Keratinocyte (primary cell): ENCODE results near the gene COPS3. TPM values are rescaled to one million over a fixed set of nuclear protein-coding genes. Genes with fewer than 3 reads are reported as not detected.

Experiments
- DNase-seq: peaks from one replicate; pipeline ENCODE4 v3.0.0-alpha.2; 2011; ENCODE audit warnings: low read depth, missing footprints, low spot score
- FAIRE-seq: peaks from 2 replicates; lab custom pipeline; 2011; peaks lifted over from hg19 to GRCh38; lab: Jason Lieb, UNC
- H2AFZ ChIP-seq: 2 replicates; pipeline ENCODE4 v1.6.0; 2012; ENCODE audit warnings: low read length, control low read depth, inconsistent platforms; ENCODE audit not compliant: control insufficient read depth
- H3K27ac ChIP-seq: 2 replicates; pipeline ENCODE4 v1.5.1; 2011; ENCODE audit warnings: low read length; ENCODE audit not compliant: control insufficient read depth, insufficient read depth
- H3K27me3 ChIP-seq: 3 replicates; pipeline ENCODE4 v1.6.0; 2011; ENCODE audit warnings: low read length; ENCODE audit not compliant: control insufficient read depth, insufficient read depth; ENCODE audit errors: extremely low read depth
- H3K36me3 ChIP-seq, 2 experiments: 2 replicates in 1 of 2; 3 replicates in 1 of 2; pipeline ENCODE4 v1.5.1; 2011; ENCODE audit warnings: low read length in 2 of 2, mild to moderate bottlenecking in 1 of 2; ENCODE audit not compliant: control insufficient read depth in 2 of 2, insufficient read depth in 2 of 2; ENCODE audit errors: extremely low read depth in 1 of 2
- H3K4me1 ChIP-seq: 3 replicates; pipeline ENCODE4 v1.5.1; 2011; ENCODE audit warnings: low read length; ENCODE audit not compliant: control insufficient read depth, insufficient read depth; ENCODE audit errors: extremely low read depth
- H3K4me2 ChIP-seq: 3 replicates; pipeline ENCODE4 v1.6.0; 2011; ENCODE audit warnings: low read depth, low read length; ENCODE audit not compliant: control insufficient read depth, insufficient read depth; ENCODE audit errors: extremely low read depth
- H3K4me3 ChIP-seq, 3 experiments: fragments of 200-600 bp in 1 of 3; sonication (generic) in 1 of 3; 2 replicates in 2 of 3; 3 replicates in 1 of 3; pipeline ENCODE4 v1.5.1; 2011 to 2016; ENCODE audit warnings: low read length in 3 of 3, mild to moderate bottlenecking in 3 of 3, control low read depth in 2 of 3, inconsistent platforms in 1 of 3, low read depth in 1 of 3, mixed read lengths in 1 of 3, mixed run types in 1 of 3, moderate library complexity in 1 of 3; ENCODE audit not compliant: control insufficient read depth in 2 of 3, insufficient read depth in 2 of 3; ENCODE audit errors: extremely low read depth in 1 of 3
- H3K79me2 ChIP-seq: 2 replicates; pipeline ENCODE4 v1.6.0; 2012; ENCODE audit warnings: low read length; ENCODE audit not compliant: control insufficient read depth, insufficient read depth
- H3K9ac ChIP-seq: 3 replicates; pipeline ENCODE4 v1.6.0; 2011; ENCODE audit warnings: low read length; ENCODE audit not compliant: control insufficient read depth, insufficient read depth; ENCODE audit errors: extremely low read depth
- H3K9me1 ChIP-seq: 3 replicates; pipeline ENCODE4 v1.6.0; 2011; ENCODE audit warnings: low read length; ENCODE audit not compliant: control insufficient read depth, insufficient read depth; ENCODE audit errors: extremely low read depth
- H3K9me3 ChIP-seq: 2 replicates; pipeline ENCODE4 v1.5.1; 2012; ENCODE audit warnings: low read depth, low read length; ENCODE audit not compliant: control insufficient read depth
- H4K20me1 ChIP-seq: 3 replicates; pipeline ENCODE4 v1.6.0; 2011; ENCODE audit warnings: low read length; ENCODE audit not compliant: control insufficient read depth, insufficient read depth; ENCODE audit errors: extremely low read depth
- CTCF ChIP-seq, 3 experiments: IDR thresholded peaks in 1 of 3; conservative IDR thresholded peaks in 1 of 3; optimal IDR thresholded peaks in 1 of 3; 2 replicates in 2 of 3; 3 replicates in 1 of 3; pipeline versions ENCODE3 to v1.5.1; 2011; ENCODE audit warnings: low read length in 3 of 3, mild to moderate bottlenecking in 3 of 3, moderate library complexity in 2 of 3, control low read depth in 1 of 3, inconsistent platforms in 1 of 3; ENCODE audit not compliant: insufficient read depth in 2 of 3; ENCODE audit errors: extremely low read depth in 1 of 3
- EZH2 ChIP-seq: IDR thresholded peaks from one replicate; pipeline ENCODE4 v1.6.1; 2012; ENCODE audit warnings: inconsistent platforms, mild to moderate bottlenecking, low read length, moderate library complexity
- dilution Hi-C: fragments of 300-500 bp; cut with MboI; formaldehyde crosslinking; loops from one replicate; pipeline ENCODE4 v1.7.0; 2020; ENCODE audit warnings: low sequenced_read_pairs; ENCODE audit not compliant: extremely low pct_ligation_motif_present
- polyA plus RNA-seq, 5 experiments: library from polyadenylated mRNA; depleted of rRNA in 3 of 5; stranded (reverse) in 3 of 5; stranded (forward) in 1 of 5; unstranded in 1 of 5; fragments of >200 nt; gene quantifications; 1 replicate in 1 of 5; 2 replicates in 3 of 5; 3 replicates in 1 of 5; pipeline versions ENCODE4 v1.2.1 to v1.2.3, GENCODE V29; 2011 to 2012; ENCODE audit warnings: missing spikeins in 2 of 5, low read depth in 1 of 5, low replicate concordance in 1 of 5

Gene COPS3
- polyA plus RNA-seq, 1 donor (not counting 4 experiments of a cell fraction or from before 2014, with no cell fraction given), result 89.7 TPM

- no peak for FAIRE-seq
Measured at GRCh38 chr17:17213775-17214174, 67.3 kb downstream of the COPS3 start.

DNA sequence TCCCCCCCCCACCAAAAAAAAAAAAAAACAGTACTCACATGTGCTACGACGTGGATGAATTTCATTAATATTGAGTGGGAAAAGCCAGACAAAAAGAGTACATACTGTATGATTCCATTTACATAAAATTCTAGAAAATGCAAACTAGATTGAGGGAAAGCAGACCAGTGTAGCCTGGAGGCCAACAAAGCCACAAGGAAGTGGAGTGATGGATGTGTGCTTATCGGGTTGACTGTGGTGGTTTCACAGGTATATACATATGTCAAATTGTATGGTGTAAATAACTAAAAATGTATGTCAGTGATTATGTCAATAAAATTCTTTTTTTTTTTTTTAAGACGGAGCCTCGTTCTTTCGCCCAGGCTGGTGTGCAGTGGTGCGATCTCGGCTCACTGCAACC is 73.0 kb downstream of the COPS3 start:
- Histone ChIP-seq H3K9me3 (no peaks in the 10 kb centered on the region), H3K27ac (no peak overlapping the region), H3K4me3 (no peak overlapping the region), H3K4me2 (no peak overlapping the region), H2AFZ (no peak overlapping the region), H4K20me1 (no peaks in the 10 kb centered on the region), H3K9me1 (no peaks in the 10 kb centered on the region), H3K9ac (no peak overlapping the region), H3K79me2 (no peaks in the 10 kb centered on the region), H3K36me3 (peaks cover 11 to 12% of the 10 kb centered on the region in 2 experiments), H3K27me3 (no peaks in the 10 kb centered on the region), H3K4me1 (peaks cover 16% of the 10 kb centered on the region)
- TF ChIP-seq EZH2, result no peak
- TF ChIP-seq CTCF (optimal IDR thresholded peaks at IDR 0.05 in 1 of 3, IDR thresholded peaks at IDR 0.05 in 1 of 3, conservative IDR thresholded peaks at IDR 0.05 in 1 of 3; ENCODE audit: extremely low read depth in 1 of 3, insufficient read depth in 2 of 3, low read length in 3 of 3), result no peak
- FAIRE-seq (no peak), DNase-seq (no peak)
- dilution Hi-C loops, result no loop called here

More at GRCh38 chr17:17213775-17214174, 67.3 kb downstream of the COPS3 start:
- Histone ChIP-seq H2AFZ (no peak overlapping the region), H3K27ac (no peak overlapping the region), H3K4me1 (no peaks in the 10 kb centered on the region), H3K9ac (no peak overlapping the region), H3K4me3 (no peak overlapping the region), H3K79me2 (no peaks in the 10 kb centered on the region), H3K9me1 (no peaks in the 10 kb centered on the region), H4K20me1 (no peaks in the 10 kb centered on the region), H3K9me3 (no peaks in the 10 kb centered on the region), H3K4me2 (no peak overlapping the region), H3K36me3 (peaks cover 25 to 52% of the 10 kb centered on the region in 2 experiments), H3K27me3 (no peaks in the 10 kb centered on the region)
- DNase-seq, result no peak
- dilution Hi-C loops, result no loop called here
- TF ChIP-seq EZH2 (no peak), CTCF (optimal IDR thresholded peaks at IDR 0.05 in 1 of 3, IDR thresholded peaks at IDR 0.05 in 1 of 3, conservative IDR thresholded peaks at IDR 0.05 in 1 of 3; ENCODE audit: extremely low read depth in 1 of 3, insufficient read depth in 2 of 3, low read length in 3 of 3) (no peak)
